Ovary (tissue), 3 donors: ENCODE results near the gene MYCBPAP.

Source experiments
- CTCF ChIP-seq, 3 donors: fragments of 450-650 bp in 2 of 3; fragments of 200-600 bp in 1 of 3; IDR thresholded peaks; one replicate each; pipeline versions ENCODE4 v1.5.1 to v1.8.0; 2016 to 2022; ENCODE audit warnings: antibody characterized with exemption in 3 of 3, mild to moderate bottlenecking in 1 of 3
- EP300 ChIP-seq: sonication (generic); formaldehyde crosslinking; IDR thresholded peaks from one replicate; pipeline ENCODE4 v1.6.1; 2017; ENCODE audit warnings: antibody characterized with exemption
- POLR2A ChIP-seq: fragments of 450-650 bp; IDR thresholded peaks from one replicate; pipeline ENCODE4 v1.6.1; 2017; ENCODE audit warnings: antibody characterized with exemption, mild to moderate bottlenecking, moderate library complexity
- donor health status: DM: no; HTN: no; CAD: no.

GRCh38 chr17:50488880-50489279 is 19.4 kb upstream of the MYCBPAP start:
- TF ChIP-seq CTCF (IDR thresholded peaks at IDR 0.05) (no peak), POLR2A (no peak), EP300 (no peak)
